ENCODE measurements around the gene RNF150. TPM values are rescaled to one million over a fixed set of nuclear protein-coding genes. Genes with fewer than 3 reads are reported as not detected.

RNF150 gene
- total and polyA plus RNA-seq, 2 of the 8 experiments (the other 6 are each of a cell fraction or from before 2014, with no cell fraction given), result 3.4 to 4.8 TPM

GRCh38 chr4:140928880-140929279 is 204.4 kb downstream of the RNF150 start:
- Histone ChIP-seq H2BK15ac (ENCODE audit: low read length) (no peak overlapping the region), H3K56ac (replicated peaks; ENCODE audit: insufficient read length, low read depth, low read length) (no peak overlapping the region), H3K4me1 (replicated peaks in 1 of 4; ENCODE audit: control insufficient read depth in 3 of 4, insufficient read depth in 4 of 4, low read length in 3 of 4) (peaks cover 0 to 5% (median 4%) of the 10 kb centered on the region in 4 experiments; a peak in 6 of 7 replicates), H2BK120ac (replicated peaks; ENCODE audit: low read depth, low read length) (no peak overlapping the region), H4K5ac (ENCODE audit: insufficient read length, low read depth, low read length) (no peak overlapping the region), H2AK5ac (ENCODE audit: low read depth, low read length) (no peak overlapping the region), H3K4me3 (ENCODE audit: extremely low read depth in 1 of 4, insufficient read depth in 2 of 4, low read depth in 3 of 4, low read length in 4 of 4) (no peak overlapping the region), H2BK12ac (ENCODE audit: low read depth, low read length) (no peak overlapping the region), H3K4me2 (ENCODE audit: insufficient read depth in 1 of 2, low read depth in 2 of 2, low read length in 2 of 2) (no peak overlapping the region), H3K9ac (replicated peaks in 1 of 4; ENCODE audit: extremely low read depth in 1 of 4, low read depth in 3 of 4, low read length in 3 of 4) (no peak overlapping the region), H3K23me2 (ENCODE audit: low read depth, low read length) (no peaks in the 10 kb centered on the region), H3K18ac (ENCODE audit: extremely low read depth, low read length) (no peak overlapping the region), H3K79me2 (ENCODE audit: control insufficient read depth in 1 of 2, insufficient read depth in 2 of 2, low read length in 2 of 2) (no peaks in the 10 kb centered on the region), H4K8ac (ENCODE audit: extremely low read depth, insufficient read depth, low read length) (no peak overlapping the region), H2BK20ac (ENCODE audit: low read length) (no peak overlapping the region), H4K20me1 (replicated peaks in 1 of 2; ENCODE audit: control insufficient read depth in 1 of 2, insufficient read depth in 2 of 2, low read length in 2 of 2) (no peaks in the 10 kb centered on the region), H3K36me3 (ENCODE audit: control insufficient read depth in 2 of 4, insufficient read depth in 4 of 4, low read length in 3 of 4) (no peaks in the 10 kb centered on the region), H3K14ac (ENCODE audit: insufficient read length) (no peak overlapping the region), H3K4ac (replicated peaks; ENCODE audit: insufficient read length, low read depth, low read length) (no peak overlapping the region), H3K79me1 (ENCODE audit: low read depth, low read length) (no peaks in the 10 kb centered on the region), H3K9me3 (ENCODE audit: insufficient read depth in 2 of 2, low read depth in 1 of 2, low read length in 1 of 2) (no peaks in the 10 kb centered on the region), H2AFZ (ENCODE audit: low read length) (no peak overlapping the region), H3K23ac (ENCODE audit: insufficient read length) (no peak overlapping the region), H4K91ac (replicated peaks; ENCODE audit: insufficient read length, low read length) (no peak overlapping the region), H3K27ac (ENCODE audit: low read depth, low read length) (no peak overlapping the region), H3K27me3 (replicated peaks in 1 of 4; ENCODE audit: control insufficient read depth in 3 of 4, extremely low read depth in 1 of 4, insufficient read depth in 3 of 4, low read length in 3 of 4) (no peaks in the 10 kb centered on the region), H2BK5ac (ENCODE audit: low read depth, low read length) (no peak overlapping the region)
- ChIA-PET CTCF (ENCODE audit: partially characterized antibody) (no interaction called here), POLR2A (ENCODE audit: partially characterized antibody) (no interaction called here)
- no peak for DNase-seq (ENCODE audit: low read depth in 1 of 2, low spot score in 2 of 2)
- FAIRE-seq, result no peak
- WGBS, 2 experiments (ENCODE audit: extremely low coverage in 1 of 2, insufficient coverage in 1 of 2, insufficient read length in 1 of 2, insufficient replicate concordance in 2 of 2, low coverage in 1 of 2, low lambda C conversion rate in 2 of 2, missing lambda C conversion rate in 1 of 2), result 56% methylated on average over 3 of the region's 3 CpGs; no CpG with 5 or more reads in 1 of the 2 experiments
- TF ChIP-seq CTBP2 (IDR thresholded peaks at IDR 0.05; ENCODE audit: borderline replicate concordance, insufficient read depth, insufficient read length, low read length) (no peak), EP300 (IDR thresholded peaks at IDR 0.05; ENCODE audit: borderline replicate concordance in 1 of 2, low read depth in 2 of 2, low read length in 2 of 2) (no peak), ASH2L (IDR thresholded peaks at IDR 0.05; ENCODE audit: low read length) (no peak), SUZ12 (IDR thresholded peaks at IDR 0.05; ENCODE audit: low read length) (no peak)

Measured in H1 (cell line).